HFF-Myc (cell line): ENCODE results near the gene SLAMF1.
"Not testable (repeated sequence)": the region's sequence is repeated elsewhere in the genome, so short reads cannot be mapped to it uniquely, and the experiment has no call there.

ENCODE experiments used
- DNase-seq: peaks from one replicate; pipeline ENCODE4 v3.0.0-alpha.2; 2011; ENCODE audit warnings: low read depth; ENCODE audit errors: extremely low read depth
- H3K4me3 ChIP-seq: replicated peaks from 2 replicates; pipeline ENCODE4 v1.5.1; 2011; ENCODE audit warnings: low read depth, mild to moderate bottlenecking, control low read depth, low read length
- TF ChIP-seq, protein P1 (sequence below): IDR thresholded peaks from 2 replicates; pipeline ENCODE4 v1.5.1; 2012; ENCODE audit warnings: mild to moderate bottlenecking, low read depth, low read length, control low read depth; ENCODE audit errors: missing control alignments

Gene SLAMF1

DNA sequence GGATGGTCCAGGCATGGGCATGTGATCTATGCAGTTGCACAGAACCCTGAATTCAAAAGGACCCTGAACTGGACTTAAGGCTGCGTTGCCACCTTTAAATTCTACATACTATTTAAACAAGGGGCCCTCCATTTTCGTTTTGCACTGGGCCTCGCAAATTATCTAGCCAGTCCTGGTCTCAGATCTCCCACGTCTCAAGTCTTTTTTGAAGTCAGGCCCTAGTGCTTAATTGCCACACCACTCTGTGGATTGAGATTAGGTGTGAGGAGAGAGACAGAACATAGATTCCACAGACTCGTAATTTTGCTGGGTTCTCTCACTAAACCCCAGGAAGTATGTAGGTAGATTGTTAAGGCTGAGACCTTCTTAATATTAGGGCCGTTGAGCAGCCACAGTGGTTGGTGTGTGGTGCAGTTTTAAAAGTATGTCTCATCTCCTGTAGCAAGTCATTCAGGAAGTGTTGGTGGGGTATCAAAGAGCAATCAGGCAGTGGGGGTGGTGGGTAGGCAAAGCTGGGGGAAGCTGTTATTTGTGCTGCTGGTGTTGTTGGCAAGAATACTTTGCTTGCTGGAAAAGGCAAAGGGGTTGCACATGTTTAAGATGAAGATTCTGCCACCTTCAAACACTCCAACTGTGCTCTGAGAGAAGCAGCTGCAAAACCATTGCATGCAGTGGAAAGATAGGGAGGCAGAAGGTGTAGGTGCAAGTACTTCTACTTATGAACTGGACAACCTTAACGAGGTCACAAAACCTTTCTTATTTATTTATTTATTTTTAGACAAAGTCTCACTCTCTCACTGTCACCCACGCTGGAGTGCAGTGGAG is 78.8 kb downstream of the SLAMF1 start:
- no peak for DNase-seq
- TF ChIP-seq, protein P1, sequence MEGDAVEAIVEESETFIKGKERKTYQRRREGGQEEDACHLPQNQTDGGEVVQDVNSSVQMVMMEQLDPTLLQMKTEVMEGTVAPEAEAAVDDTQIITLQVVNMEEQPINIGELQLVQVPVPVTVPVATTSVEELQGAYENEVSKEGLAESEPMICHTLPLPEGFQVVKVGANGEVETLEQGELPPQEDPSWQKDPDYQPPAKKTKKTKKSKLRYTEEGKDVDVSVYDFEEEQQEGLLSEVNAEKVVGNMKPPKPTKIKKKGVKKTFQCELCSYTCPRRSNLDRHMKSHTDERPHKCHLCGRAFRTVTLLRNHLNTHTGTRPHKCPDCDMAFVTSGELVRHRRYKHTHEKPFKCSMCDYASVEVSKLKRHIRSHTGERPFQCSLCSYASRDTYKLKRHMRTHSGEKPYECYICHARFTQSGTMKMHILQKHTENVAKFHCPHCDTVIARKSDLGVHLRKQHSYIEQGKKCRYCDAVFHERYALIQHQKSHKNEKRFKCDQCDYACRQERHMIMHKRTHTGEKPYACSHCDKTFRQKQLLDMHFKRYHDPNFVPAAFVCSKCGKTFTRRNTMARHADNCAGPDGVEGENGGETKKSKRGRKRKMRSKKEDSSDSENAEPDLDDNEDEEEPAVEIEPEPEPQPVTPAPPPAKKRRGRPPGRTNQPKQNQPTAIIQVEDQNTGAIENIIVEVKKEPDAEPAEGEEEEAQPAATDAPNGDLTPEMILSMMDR: no peak
- no peak overlapping the region for H3K4me3 ChIP-seq

DNA sequence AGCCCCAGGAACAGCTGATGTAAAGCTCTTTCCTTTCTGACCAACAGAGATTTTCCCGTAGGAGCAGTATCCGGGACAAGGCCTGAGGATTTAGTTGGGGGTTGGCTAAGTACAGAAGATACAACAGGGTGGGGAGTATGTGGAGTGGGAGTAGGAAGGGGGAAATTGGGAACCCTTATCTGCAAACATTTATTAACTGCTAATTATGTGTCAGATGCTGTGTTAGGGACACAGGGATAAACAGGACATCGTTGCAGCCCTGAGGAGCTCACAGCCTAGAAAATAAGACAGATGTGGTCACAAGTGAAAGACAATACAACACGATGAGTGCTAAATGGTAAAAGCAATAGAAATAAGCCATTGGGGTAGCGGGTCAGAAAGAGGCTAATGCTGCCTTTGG is 79.5 kb downstream of the SLAMF1 start:
- TF ChIP-seq, protein P1: no peak
- DNase-seq: no peak
- H3K4me3 ChIP-seq: no peak overlapping the region

DNA sequence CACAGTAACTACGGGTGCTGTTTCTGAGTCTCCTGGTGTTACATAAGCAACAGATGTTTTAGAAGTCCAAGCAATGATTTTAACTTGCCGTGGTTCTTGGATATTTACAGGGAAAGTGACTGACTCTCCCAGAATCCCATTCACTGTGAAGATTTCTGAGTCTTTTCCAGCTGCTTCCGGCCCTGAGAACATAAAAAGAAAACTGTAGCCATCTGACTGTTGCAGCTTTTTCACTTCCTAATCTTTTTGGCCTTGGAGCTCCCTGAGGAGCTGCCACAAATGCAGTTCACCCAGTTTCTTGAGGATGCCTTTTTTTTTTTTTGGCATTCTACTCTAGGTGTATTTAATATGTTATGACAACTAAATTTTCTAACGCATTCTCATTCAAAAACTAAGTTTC is 81.3 kb downstream of the SLAMF1 start:
- DNase-seq: no peak
- TF ChIP-seq, protein P1: no peak
- no peak overlapping the region for H3K4me3 ChIP-seq

DNA sequence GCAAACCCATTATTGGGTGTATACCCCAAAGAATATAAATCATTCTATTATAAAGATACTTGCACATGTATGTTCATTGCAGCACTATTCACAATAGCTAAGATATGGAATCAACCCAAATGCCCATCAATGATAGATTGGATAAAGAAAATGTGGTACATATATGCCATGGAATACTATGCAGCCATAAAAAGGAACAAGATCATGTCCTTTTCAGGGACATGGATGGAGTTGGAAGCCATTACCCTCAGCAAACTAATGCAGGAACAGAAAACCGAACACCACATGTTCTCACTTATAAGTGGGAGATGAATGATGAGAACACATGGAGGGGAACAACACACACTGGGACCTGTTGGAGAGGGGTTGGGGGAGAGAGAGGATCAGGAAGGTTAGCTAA is 83.6 kb downstream of the SLAMF1 start:
- not testable (repeated sequence) for H3K4me3 ChIP-seq, DNase-seq

DNA sequence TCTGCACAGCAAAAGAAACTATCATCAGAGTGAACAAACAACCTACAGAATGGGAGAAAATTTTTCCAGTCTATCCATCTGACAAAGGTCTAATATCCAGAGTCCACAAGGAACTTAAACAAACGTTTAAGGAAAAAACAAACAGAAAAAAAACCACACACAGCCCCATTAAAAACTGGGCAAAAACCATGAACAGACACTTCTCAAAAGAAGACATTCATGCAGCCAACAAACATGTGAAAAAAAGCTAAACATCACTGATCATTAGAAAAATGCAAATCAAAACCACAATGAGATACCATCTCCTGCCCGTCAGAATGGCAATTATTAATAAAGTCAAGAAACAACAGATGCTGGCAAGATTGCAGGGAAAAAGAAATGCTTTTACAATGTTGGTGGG is 84.1 kb downstream of the SLAMF1 start:
- not testable (repeated sequence) for H3K4me3 ChIP-seq, DNase-seq

GRCh38 chr1:160560806-160561205 is 86.0 kb downstream of the SLAMF1 start:
- no peak overlapping the region for H3K4me3 ChIP-seq
- TF ChIP-seq, protein P1: no peak
- no peak for DNase-seq

- H3K4me3 ChIP-seq: no peak overlapping the region
- DNase-seq: no peak
- TF ChIP-seq, protein P1: no peak
Observed at GRCh38 chr1:160560045-160560705, 86.7 kb downstream of the SLAMF1 start.

DNA sequence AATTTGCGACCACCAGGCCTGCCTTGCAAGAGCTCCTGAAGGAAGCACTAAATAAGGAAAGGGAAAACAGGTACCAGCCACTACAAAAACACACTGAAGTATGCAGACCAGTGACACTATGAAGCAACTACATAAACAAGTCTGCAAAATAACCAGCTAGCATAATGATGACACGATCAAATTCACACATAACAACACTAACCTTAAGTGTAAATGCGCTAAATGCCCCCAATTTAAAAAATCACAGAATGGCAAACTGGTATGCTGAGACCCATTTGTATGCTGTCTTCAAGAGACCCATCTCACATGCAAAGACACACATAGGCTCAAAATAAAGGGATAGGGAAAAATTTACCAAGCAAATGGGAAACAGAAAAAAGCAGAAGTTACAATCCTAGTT is 87.4 kb downstream of the SLAMF1 start:
- not testable (repeated sequence) for DNase-seq

More for the DNA sequence above, 87.4 kb downstream of the SLAMF1 start:
- not testable (repeated sequence) for H3K4me3 ChIP-seq
